CD4-positive, CD25-positive, alpha-beta regulatory T cell (primary cell): ENCODE measurements around the gene PTGFRN. TPM values are rescaled to one million over a fixed set of nuclear protein-coding genes. Genes with fewer than 3 reads are reported as not detected.

Experiments used
- ATAC-seq, 2 donors: fragments of 150-1000 bp; cut with Tn5 transposase; one replicate each; pipeline ENCODE4 v1.10.0; 2021; ENCODE audit warnings: low read depth in 2 of 2, moderate number of reproducible peaks in 2 of 2, moderate library complexity in 1 of 2
- DNase-seq, 3 donors: peaks; one replicate each; pipeline versions ENCODE4 v3.0.0 to v3.0.0-alpha.2; 2012 to 2022; ENCODE audit warnings: mixed read lengths in 1 of 3
- H3K27ac ChIP-seq: one replicate; pipeline ENCODE4 v1.7.0; 2013; ENCODE audit warnings: mild to moderate bottlenecking, low read length; ENCODE audit not compliant: insufficient read depth, poor library complexity, severe bottlenecking
- H3K27me3 ChIP-seq: one replicate; pipeline ENCODE4 v1.7.0; 2013; ENCODE audit warnings: low read length; ENCODE audit not compliant: control insufficient read depth, insufficient read depth
- H3K36me3 ChIP-seq: one replicate; pipeline ENCODE4 v1.7.0; 2013; ENCODE audit warnings: mild to moderate bottlenecking, low read length, moderate library complexity; ENCODE audit not compliant: control insufficient read depth, insufficient read depth
- H3K4me1 ChIP-seq: 2 replicates; pipeline ENCODE4 v1.7.0; 2013; ENCODE audit warnings: mild to moderate bottlenecking, low read length; ENCODE audit not compliant: insufficient read depth, control insufficient read depth, poor library complexity, severe bottlenecking
- H3K4me3 ChIP-seq: one replicate; pipeline ENCODE4 v1.7.0; 2013; ENCODE audit warnings: low read depth, mild to moderate bottlenecking, low read length, moderate library complexity
- H3K9me3 ChIP-seq, 2 experiments: 1 replicate in 1 of 2; 2 replicates in 1 of 2; pipeline ENCODE4 v1.7.0; 2013; ENCODE audit warnings: low read length in 2 of 2, mild to moderate bottlenecking in 1 of 2, moderate library complexity in 1 of 2; ENCODE audit not compliant: control insufficient read depth in 2 of 2
- H3K27ac Mint-ChIP-seq, 3 donors: one replicate each; pipeline ENCODE4 v1.8.0; 2020 to 2022; ENCODE audit warnings: mild to moderate bottlenecking in 3 of 3, mixed read lengths in 3 of 3, moderate library complexity in 2 of 3
- H3K27me3 Mint-ChIP-seq: one replicate; pipeline ENCODE4 v1.8.0; 2022; ENCODE audit warnings: mild to moderate bottlenecking, mixed read lengths
- H3K36me3 Mint-ChIP-seq: one replicate; pipeline ENCODE4 v1.8.0; 2020; ENCODE audit warnings: mixed read lengths
- H3K4me1 Mint-ChIP-seq, 4 donors: one replicate each; pipeline ENCODE4 v1.8.0; 2020 to 2022; ENCODE audit warnings: mixed read lengths in 4 of 4, mild to moderate bottlenecking in 1 of 4
- H3K4me3 Mint-ChIP-seq, 4 donors: one replicate each; pipeline ENCODE4 v1.8.0; 2020 to 2022; ENCODE audit warnings: mild to moderate bottlenecking in 4 of 4, mixed read lengths in 4 of 4, moderate library complexity in 3 of 4
- H3K9me3 Mint-ChIP-seq, 7 donors: one replicate each; pipeline ENCODE4 v1.8.0; 2020 to 2022; ENCODE audit warnings: mixed read lengths in 7 of 7, mild to moderate bottlenecking in 3 of 7, moderate library complexity in 2 of 7
- polyA plus RNA-seq, 4 donors: library from polyadenylated mRNA; unstranded; fragments of 300-500 nt; fragmentation: Illumina TruSeq; gene quantifications; one replicate each; pipeline ENCODE4 v1.2.3, GENCODE V29; 2021
- total RNA-seq: library from RNA; stranded (reverse); gene quantifications from one replicate; pipeline ENCODE4 v1.2.3, GENCODE V29; 2022

Gene PTGFRN
- total and polyA plus RNA-seq, 5 donors from 2014 or later = 0.02 to 0.17 (median 0.10) TPM; not detected in 2

DNA sequence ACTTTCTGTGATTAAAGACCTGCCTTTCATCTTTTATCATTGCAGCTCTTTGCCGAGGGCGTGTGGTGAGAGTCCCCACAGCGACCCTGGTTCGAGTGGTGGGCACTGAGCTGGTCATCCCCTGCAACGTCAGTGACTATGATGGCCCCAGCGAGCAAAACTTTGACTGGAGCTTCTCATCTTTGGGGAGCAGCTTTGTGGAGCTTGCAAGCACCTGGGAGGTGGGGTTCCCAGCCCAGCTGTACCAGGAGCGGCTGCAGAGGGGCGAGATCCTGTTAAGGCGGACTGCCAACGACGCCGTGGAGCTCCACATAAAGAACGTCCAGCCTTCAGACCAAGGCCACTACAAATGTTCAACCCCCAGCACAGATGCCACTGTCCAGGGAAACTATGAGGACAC is 32.0 kb downstream of the PTGFRN start:
- H3K27me3 Mint-ChIP-seq = peaks cover 4% of the 10 kb centered on the region
- H3K4me1 Mint-ChIP-seq = no peaks in the 10 kb centered on the region
- H3K27ac ChIP-seq = no peak overlapping the region
- DNase-seq = no peak
- no peaks in the 10 kb centered on the region for H3K27me3 ChIP-seq
- no peaks in the 10 kb centered on the region for H3K36me3 ChIP-seq
- ATAC-seq = no peak
- H3K9me3 ChIP-seq = no peaks in the 10 kb centered on the region
- H3K27ac Mint-ChIP-seq = peak overlapping the region in 1 of 3 donors; percentile 64
- no peaks in the 10 kb centered on the region for H3K9me3 Mint-ChIP-seq
- H3K4me3 Mint-ChIP-seq = no peak overlapping the region
- H3K4me3 ChIP-seq = no peak overlapping the region
- no peaks in the 10 kb centered on the region for H3K4me1 ChIP-seq
- H3K36me3 Mint-ChIP-seq = no peaks in the 10 kb centered on the region

- Mint-ChIP-seq H3K9me3 (no peaks in the 10 kb centered on the region), H3K4me1 (no peaks in the 10 kb centered on the region), H3K36me3 (no peaks in the 10 kb centered on the region), H3K27me3 (peaks cover 4% of the 10 kb centered on the region), H3K4me3 (no peak overlapping the region), H3K27ac (peak overlapping the region in 1 of 3 donors; percentile 59)
- Histone ChIP-seq H3K9me3 (no peaks in the 10 kb centered on the region), H3K36me3 (no peaks in the 10 kb centered on the region), H3K4me3 (no peak overlapping the region), H3K27me3 (no peaks in the 10 kb centered on the region), H3K4me1 (no peaks in the 10 kb centered on the region), H3K27ac (no peak overlapping the region)
- DNase-seq = peak in 1 of 3 donors; percentile 12
- no peak for ATAC-seq
These were observed 32.6 kb downstream of the PTGFRN start for GRCh38 chr1:116942344-116942743.

DNA sequence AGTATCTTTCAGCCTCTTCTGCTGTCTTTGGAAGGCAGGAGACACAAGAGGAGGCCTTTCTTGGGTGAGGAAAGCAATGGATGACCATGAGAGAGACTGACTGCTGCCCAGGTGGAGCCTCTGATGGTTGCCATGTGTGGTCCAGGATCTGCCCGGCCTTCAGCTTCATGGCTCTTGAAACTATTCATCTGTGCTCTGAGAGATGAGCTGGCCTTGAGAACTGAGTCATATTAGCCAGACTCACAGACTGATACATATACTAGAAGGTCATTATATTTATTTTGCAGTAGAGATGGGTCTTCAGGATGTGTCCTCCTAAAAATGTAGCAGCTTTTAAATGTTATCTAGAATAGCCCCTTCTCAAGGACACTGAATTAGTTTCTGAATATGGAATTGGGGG is 33.7 kb downstream of the PTGFRN start:
- Histone ChIP-seq H3K4me1 (no peaks in the 10 kb centered on the region), H3K36me3 (no peaks in the 10 kb centered on the region), H3K9me3 (no peaks in the 10 kb centered on the region), H3K4me3 (no peak overlapping the region), H3K27me3 (no peaks in the 10 kb centered on the region), H3K27ac (no peak overlapping the region)
- DNase-seq = no peak
- Mint-ChIP-seq H3K36me3 (no peaks in the 10 kb centered on the region), H3K4me1 (no peaks in the 10 kb centered on the region), H3K9me3 (no peaks in the 10 kb centered on the region), H3K27me3 (peaks cover 4% of the 10 kb centered on the region), H3K27ac (no peak overlapping the region), H3K4me3 (no peak overlapping the region)
- no peak for ATAC-seq

- no peaks in the 10 kb centered on the region for H3K4me1 Mint-ChIP-seq
- Histone ChIP-seq H3K27me3 (no peaks in the 10 kb centered on the region), H3K4me1 (no peaks in the 10 kb centered on the region), H3K4me3 (no peak overlapping the region), H3K27ac (no peak overlapping the region), H3K9me3 (no peaks in the 10 kb centered on the region), H3K36me3 (no peaks in the 10 kb centered on the region)
- ATAC-seq (no peak), DNase-seq (no peak)
- H3K36me3 Mint-ChIP-seq = no peaks in the 10 kb centered on the region
- peak overlapping the region in 1 of 3 donors; percentile 85 for H3K27ac Mint-ChIP-seq
- H3K9me3 Mint-ChIP-seq = no peaks in the 10 kb centered on the region
- peaks cover 4% of the 10 kb centered on the region for H3K27me3 Mint-ChIP-seq
- H3K4me3 Mint-ChIP-seq = no peak overlapping the region
These were observed 34.9 kb downstream of the PTGFRN start for GRCh38 chr1:116944613-116945012.

- peaks cover 4% of the 10 kb centered on the region for H3K27me3 Mint-ChIP-seq
- Histone ChIP-seq H3K27ac (no peak overlapping the region), H3K4me3 (no peak overlapping the region), H3K36me3 (no peaks in the 10 kb centered on the region), H3K27me3 (no peaks in the 10 kb centered on the region), H3K4me1 (no peaks in the 10 kb centered on the region), H3K9me3 (no peaks in the 10 kb centered on the region)
- ATAC-seq (no peak), DNase-seq (no peak)
- peak overlapping the region in 1 of 3 donors; percentile 85 for H3K27ac Mint-ChIP-seq
- H3K9me3 Mint-ChIP-seq = no peaks in the 10 kb centered on the region
- H3K4me3 Mint-ChIP-seq = no peak overlapping the region
- no peaks in the 10 kb centered on the region for H3K4me1 Mint-ChIP-seq
- peaks cover 3% of the 10 kb centered on the region for H3K36me3 Mint-ChIP-seq
These were observed 35.7 kb downstream of the PTGFRN start for GRCh38 chr1:116945421-116945820.

- no peaks in the 10 kb centered on the region for H3K36me3 ChIP-seq
These were observed 36.3 kb downstream of the PTGFRN start for GRCh38 chr1:116945996-116946395.

GRCh38 chr1:116947092-116947860 is 37.6 kb downstream of the PTGFRN start:
- Histone ChIP-seq H3K36me3 (no peaks in the 10 kb centered on the region), H3K9me3 (no peaks in the 10 kb centered on the region), H3K4me3 (no peak overlapping the region), H3K27me3 (no peaks in the 10 kb centered on the region), H3K4me1 (no peaks in the 10 kb centered on the region), H3K27ac (no peak overlapping the region)
- DNase-seq (no peak), ATAC-seq (no peak)
- Mint-ChIP-seq H3K27ac (no peak overlapping the region), H3K4me1 (no peaks in the 10 kb centered on the region), H3K9me3 (no peaks in the 10 kb centered on the region), H3K27me3 (peaks cover 4% of the 10 kb centered on the region), H3K4me3 (no peak overlapping the region), H3K36me3 (peaks cover 3% of the 10 kb centered on the region)

More at GRCh38 chr1:116945996-116946395, 36.3 kb downstream of the PTGFRN start:
- Mint-ChIP-seq H3K9me3 (no peaks in the 10 kb centered on the region), H3K4me3 (no peak overlapping the region), H3K27ac (peak overlapping the region in 1 of 3 donors; percentile 46), H3K27me3 (peaks cover 4% of the 10 kb centered on the region), H3K36me3 (peaks cover 3% of the 10 kb centered on the region), H3K4me1 (no peaks in the 10 kb centered on the region)
- H3K27ac ChIP-seq = no peak overlapping the region
- no peaks in the 10 kb centered on the region for H3K9me3 ChIP-seq
- no peak overlapping the region for H3K4me3 ChIP-seq
- H3K4me1 ChIP-seq = no peaks in the 10 kb centered on the region
- DNase-seq = no peak
- H3K27me3 ChIP-seq = no peaks in the 10 kb centered on the region
- no peak for ATAC-seq

DNA sequence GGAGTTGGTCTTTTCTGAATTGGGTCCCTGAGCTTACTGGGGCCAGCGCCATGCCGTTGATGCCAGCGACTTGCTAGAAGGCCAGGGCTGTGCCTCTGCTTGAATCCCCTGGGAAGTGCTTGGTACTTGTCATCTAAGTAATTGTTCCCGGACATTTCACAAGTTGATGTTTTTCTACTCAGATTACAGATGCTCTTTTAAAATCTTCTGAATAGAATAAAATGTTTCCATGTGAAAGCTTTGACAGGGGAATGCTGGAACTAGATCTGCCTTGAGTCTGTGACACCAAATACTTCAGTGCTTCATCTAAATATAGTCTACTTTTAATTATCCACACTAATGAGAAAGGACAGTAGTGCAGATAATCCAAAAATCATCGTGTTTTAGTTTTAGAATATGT is 38.3 kb downstream of the PTGFRN start:
- Mint-ChIP-seq H3K4me1 (no peaks in the 10 kb centered on the region), H3K9me3 (no peaks in the 10 kb centered on the region), H3K27ac (no peak overlapping the region), H3K27me3 (no peaks in the 10 kb centered on the region), H3K36me3 (peaks cover 3% of the 10 kb centered on the region), H3K4me3 (no peak overlapping the region)
- Histone ChIP-seq H3K4me1 (no peaks in the 10 kb centered on the region), H3K36me3 (no peaks in the 10 kb centered on the region), H3K9me3 (no peaks in the 10 kb centered on the region), H3K27me3 (no peaks in the 10 kb centered on the region), H3K4me3 (no peak overlapping the region), H3K27ac (no peak overlapping the region)
- ATAC-seq (no peak), DNase-seq (no peak)
